TTC549 (cell line): Measurements from ENCODE around the gene ADGRD1.

Experiments
- FAIRE-seq: peaks from 2 replicates; lab custom pipeline; 2012; peaks lifted over from hg19 to GRCh38; lab: Jason Lieb, UNC

ADGRD1 gene

DNA sequence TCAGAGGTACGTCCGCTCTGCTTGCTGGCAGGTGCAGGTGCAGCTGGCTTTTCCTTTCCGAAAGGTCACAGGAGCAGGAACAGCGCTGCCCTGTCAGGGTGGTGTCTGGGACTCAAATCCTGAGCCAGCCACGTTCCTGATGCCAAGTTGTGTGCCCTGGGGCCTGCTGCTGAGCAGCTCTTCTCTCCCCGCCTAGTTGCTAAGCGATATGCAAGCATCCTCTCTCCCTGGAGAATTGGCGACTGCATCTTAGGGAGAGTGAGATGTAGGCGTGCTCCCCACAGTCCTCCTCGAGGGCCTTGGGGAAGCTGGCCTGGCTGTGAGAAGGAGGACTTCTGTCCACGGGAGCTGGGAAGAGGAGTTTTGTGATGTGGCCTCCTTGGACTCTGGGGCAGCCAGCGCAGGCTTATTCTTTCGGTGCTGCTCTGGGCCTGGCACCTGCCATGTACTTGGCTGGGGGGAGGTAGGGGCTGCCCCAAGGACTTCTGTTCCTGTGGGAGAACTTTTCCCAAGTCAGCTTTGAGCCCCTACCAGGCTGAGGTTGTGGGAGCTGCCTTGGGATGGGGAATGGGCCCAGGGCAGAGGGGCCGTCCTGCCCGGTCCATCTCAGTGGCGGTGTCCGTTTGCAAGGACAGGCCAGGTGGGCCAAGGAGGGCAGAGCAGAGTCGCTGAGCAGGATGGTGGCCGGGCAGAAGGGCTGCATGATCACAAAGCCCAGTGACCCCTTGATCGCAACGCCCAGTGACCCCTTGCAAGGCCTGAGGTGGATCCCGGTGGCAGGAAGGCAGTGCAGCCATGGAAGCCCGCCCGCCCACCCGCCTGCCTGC lies 183.5 kb downstream of the ADGRD1 start:
- no peak for FAIRE-seq

DNA sequence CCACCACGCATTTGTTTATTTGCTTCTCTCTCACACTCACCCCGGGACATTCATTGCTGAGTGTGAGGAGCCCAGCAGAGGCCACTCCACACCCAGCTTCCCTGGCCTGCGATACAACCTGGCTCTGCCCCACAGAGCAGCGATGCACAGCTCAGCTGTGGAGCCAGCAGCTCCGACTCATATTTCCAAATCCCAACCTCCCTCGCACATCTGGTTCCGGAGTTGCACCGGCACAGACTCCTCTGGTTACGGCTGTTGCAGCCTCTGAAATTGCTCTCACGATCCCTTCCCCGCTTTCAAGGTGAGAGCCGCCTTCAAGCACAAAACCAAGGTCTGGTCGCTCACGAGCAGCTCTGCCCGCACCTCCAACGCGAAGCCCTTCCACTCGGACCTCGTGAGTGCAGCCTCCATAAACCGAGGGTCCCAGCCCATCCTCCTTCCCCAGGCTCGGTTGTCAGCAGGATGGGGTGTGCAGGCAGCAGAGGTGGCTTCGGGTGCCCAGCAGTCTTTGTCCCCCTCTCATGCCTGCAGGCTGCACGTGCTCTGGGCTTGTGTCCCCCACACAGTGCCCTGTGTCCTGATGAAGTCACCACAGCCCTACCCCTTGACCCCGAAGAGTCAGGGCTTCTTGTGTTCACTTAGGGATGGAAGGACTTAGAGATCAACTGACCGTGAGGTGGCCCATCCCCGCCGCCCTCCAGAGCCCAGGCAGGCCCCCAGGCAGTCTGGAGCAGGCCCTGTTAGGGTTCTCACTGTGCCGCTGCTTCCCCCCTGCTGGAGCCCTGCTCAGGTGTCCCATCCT lies 184.3 kb downstream of the ADGRD1 start:
- no peak for FAIRE-seq

DNA sequence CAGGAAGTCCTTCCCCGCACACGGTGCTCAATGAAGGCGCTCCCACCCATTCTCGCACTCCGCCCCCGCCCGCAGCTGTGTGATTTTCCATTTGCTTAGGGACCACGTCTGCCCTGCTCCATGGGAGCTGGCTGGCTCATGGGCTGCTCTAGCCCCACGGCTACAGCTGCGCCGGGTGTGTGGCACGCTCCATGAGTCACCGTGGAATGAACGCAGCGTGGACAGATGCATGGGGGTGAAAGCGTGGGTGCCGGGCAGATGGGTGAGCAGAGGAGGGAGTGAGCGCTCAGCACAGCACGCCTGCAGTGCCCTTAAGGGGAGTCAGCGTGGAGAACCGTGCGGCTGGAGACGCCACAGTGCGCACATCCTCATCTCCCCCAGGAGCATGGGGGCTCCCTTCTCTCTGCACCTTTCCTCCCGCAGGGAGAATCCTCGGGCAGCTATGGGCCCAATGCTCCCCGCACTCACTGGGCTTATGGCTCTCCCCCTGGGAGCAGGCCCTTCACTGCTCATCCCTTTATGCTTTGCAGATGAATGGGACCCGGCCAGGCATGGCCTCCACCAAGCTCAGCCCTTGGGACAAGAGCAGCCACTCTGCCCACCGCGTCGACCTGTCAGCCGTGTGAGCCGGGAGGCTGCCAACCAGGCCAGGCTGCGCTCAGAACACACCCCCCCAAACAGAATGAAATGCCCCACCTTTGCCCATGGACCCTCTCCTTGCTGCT lies 185.1 kb downstream of the ADGRD1 start:
- no peak for FAIRE-seq

DNA sequence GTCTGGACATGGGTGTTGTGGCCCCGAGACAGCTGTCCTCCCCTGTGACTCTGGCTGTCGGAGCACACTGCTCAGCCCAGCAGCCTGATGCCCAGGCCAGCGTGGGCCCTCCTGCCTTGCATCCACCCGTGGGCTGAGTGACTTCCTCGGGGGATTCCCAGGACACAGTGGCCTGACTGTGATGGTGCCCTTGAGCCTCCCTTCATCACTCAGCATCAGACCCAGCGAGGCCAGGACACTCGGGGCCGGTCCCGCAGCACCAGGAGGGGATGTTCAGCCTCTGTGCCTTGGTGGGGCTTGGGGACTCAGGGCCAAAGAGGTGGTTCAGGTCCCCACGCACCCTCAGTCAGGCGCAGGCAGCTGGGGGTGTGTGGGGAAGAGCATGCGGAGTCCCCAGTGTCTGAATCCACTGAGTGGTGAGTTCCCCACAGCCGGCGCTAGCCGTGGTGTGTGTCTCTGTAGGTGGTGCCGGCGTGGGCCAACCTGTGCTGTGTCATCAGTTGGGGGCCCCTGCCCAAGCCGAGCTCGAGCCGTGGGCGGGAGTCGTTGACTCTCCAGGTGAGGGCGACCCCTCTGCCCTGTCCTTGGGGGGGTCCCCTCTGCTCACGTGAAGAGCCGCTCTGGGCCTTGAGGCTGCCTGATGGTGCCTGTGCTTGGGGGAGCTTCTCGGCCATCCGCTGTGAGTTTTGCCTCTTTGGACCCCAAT lies 185.8 kb downstream of the ADGRD1 start:
- FAIRE-seq = no peak

DNA sequence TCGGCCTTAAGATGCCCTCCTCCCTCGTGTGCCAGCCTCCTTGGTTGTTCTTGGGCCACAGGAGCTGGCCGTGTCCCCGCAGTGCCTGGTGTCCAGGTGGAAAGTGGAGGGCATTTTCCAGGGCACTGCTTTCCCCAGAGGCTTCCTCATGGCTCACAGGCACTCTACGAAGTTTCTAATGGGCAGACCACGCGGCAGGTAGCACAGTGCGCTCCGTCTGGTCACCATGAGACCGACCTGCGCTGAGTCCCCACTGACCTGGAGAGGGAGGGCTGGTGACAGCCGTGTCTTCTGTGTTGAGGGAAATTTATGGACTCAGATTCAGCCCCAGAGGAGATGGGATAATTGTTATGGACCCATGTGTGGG lies 186.3 kb downstream of the ADGRD1 start:
- FAIRE-seq = no peak

DNA sequence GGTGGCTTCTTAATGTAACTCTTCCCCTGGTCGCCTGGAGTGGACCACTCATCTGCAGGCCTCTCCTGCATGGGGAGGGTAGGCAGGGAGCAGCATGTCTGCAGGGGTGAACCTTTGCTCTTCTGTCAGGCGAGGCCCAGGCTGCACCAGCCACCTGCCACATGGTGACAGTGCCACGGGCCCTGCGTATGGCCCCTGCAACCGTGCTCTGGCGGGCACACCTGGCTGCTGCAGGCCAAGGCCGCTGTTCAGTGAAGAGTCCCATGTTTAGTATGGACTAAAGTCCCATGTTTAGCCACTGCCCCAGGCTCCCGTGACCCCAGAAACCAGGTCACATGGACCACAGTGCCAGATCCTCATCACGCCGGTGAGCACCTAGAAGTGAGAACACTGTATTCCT lies 187.0 kb downstream of the ADGRD1 start:
- no peak for FAIRE-seq

DNA sequence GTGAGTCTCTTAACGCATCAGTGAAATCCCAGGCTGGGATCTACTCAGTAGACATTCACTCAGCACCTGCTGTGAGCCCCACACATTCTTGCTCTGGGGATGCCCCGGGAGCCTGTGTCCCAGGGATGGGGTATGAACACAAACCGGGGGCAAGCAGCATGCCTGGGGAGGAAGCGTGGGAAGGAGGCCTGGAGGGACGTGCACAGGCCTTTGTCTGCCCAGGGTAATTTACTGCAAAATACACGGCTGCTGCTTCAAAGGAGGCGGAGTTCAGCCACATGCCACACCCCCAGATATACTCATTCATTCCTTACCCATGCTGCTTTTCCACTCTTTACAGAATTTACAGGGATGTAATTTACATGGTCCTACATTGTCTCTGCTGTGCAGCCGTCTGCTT lies 187.8 kb downstream of the ADGRD1 start:
- no peak for FAIRE-seq

DNA sequence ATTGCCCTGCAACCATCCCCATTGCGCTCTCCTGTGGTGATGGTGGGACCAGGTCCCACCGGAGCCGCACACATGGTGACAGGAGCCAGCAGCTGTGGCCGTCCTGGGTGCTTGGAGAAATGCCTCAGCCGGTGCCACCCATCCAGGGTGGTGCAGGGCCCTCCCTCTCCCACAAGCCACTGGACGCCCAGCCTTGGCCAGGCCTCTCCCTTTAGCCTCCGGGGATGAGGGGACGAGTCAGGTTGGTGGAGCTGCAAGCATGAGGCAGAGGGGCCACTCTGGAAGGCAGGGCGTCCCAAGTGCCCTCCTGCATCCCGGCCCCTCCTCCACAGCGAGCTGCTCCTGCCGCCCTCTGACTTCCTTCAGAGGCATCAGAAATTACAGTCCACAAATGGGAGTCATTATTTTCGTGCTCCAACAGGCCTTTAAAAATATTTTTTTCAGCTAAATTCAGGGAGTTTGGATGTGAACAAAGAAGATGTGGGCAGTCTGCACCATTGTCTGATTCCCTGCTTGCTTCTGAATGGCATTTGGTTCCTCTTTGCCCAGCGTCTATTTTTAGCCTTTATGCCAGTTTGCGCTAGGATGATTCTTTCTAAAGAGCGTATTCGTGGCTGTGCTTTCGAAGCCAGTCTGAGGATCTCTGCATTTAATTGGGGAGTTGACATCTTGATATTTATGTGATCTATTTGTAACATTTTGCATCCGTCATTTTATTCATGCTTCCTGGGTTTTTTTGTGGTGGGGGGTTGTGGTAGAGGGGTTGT lies 189.4 kb downstream of the ADGRD1 start:
- no peak for FAIRE-seq

DNA sequence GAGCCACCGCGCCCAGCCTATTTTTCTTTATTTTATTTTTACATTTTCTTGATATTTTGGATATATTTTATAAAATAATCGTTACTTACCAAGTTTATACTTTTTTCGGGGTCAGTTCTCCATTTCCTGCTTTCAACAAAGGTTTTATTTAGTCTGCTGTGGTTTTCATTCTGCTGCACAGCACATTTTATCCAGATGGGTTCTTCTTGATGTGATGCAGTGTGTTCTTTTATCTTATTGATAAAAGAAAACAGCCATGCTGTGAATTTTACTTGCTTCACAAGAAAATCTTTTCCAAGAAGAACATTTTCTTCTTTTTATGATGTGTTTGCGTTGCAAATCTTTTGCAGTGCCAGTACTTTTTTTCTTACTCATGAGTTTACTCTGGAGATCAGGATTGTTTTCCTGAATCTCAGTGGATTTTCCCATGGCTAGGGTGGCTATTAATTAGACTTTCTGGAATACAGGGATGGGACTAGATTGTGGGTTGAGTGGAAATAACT lies 192.5 kb downstream of the ADGRD1 start:
- FAIRE-seq = no peak

DNA sequence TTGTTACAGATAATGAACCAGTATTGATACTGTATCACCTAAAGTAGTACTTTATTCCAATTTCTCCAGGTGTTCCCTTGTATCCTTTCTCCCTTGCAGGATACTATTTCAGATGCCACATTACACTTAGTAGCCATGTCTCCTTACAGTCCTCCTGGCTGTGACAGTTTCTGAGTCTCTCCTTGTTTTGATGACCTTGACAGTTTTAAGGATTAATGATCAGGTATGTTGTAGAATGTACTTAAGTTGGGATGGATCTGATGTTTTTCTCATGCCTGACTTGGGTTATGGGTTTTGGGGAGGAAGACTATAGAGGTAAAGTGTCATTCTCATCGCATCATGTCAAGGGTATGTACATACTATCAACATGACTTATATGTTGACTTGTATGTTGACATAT lies 193.6 kb downstream of the ADGRD1 start:
- FAIRE-seq = no peak

DNA sequence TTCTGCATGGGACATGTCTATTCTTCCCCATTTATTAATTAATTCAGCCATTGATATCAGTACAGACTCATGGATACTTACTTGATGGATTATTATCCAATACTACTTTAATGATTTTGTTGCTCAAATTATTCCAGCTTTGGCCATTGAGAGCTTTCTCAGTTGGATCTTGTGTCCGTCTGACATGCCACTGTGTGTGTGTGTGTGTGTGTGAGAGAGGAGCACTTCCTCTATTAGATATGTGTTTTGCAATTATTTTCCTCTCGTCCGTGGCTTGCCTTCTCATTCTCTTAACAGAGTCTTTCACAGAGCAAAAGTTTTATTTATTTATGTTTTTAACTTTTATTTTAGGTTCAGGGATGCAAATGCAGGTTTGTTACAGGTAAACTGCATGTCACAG lies 194.2 kb downstream of the ADGRD1 start:
- no peak for FAIRE-seq

DNA sequence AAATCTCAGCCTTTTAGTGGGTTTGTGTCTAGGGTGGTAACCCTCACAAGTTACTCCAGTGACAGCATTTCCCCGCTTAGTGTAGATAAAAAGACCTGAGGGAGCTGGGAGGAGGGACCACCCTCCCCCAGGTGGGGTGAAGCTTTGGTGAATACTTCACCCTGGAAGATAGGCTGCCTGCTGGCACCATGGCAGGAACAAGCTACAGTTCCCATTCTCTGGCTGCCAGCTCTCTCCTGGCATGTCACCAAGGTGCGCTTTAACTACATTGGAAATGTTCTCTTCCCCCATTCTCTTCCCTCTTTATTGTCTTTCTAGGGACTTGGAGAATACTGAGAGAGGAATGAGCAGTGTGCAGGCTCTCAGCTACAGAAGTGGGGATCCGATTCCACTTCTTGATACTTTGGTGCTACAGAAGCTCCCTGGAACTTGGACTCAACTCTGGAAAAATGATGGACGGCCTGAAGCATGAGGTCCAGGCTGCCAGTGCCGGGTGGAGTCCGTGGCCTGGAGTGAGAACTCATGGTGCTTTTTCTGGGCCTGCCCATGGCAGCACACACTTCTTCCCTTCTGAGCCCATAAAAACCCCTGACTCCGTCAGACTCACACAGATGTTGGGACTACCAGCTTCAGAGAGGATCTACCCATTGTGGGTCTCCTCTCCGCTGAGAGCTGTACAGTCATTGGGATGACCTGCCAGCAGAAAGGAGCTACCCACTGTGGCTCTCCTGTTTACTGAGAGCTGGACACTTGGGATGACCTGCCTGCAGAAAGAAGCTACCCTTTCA lies 198.0 kb downstream of the ADGRD1 start:
- no peak for FAIRE-seq

DNA sequence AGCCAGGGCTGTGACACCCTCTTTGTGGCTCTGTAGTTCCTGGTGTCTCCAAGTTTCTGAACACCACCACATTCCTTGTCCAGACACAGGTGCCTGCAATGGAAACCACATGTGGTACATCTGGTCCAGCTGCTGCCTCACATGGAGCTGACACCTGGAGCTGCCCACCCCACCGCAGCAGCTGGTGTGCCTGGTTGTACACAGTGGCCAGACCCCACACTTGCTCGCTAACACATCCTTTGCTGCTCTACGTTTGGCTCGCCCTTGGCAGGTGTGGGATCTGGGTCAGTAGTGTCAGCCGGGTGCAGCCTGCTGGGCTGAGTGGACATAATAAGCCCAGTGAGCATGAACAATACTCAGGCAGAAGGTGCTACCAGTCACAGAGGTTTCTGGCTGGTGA lies 198.9 kb downstream of the ADGRD1 start:
- no peak for FAIRE-seq

DNA sequence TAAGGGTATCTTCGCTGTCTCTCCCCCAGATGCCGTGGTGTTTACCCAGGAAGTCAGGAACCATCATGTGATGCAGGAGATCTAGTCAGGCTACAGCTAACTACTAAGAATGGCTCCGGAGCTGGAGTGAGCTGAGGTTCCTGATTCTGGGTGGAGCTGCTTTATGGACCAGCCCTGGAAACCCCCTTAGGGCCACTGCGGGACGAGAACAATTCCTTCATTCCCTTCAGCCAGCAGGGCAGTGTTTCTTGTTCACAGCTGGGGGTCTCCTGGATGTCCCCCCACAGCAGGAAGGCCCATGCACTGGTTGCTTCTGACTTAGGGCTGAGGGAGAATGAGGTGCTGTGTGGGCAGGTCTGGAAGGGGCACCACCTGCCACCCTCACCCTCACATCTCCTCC lies 199.3 kb downstream of the ADGRD1 start:
- no peak for FAIRE-seq

DNA sequence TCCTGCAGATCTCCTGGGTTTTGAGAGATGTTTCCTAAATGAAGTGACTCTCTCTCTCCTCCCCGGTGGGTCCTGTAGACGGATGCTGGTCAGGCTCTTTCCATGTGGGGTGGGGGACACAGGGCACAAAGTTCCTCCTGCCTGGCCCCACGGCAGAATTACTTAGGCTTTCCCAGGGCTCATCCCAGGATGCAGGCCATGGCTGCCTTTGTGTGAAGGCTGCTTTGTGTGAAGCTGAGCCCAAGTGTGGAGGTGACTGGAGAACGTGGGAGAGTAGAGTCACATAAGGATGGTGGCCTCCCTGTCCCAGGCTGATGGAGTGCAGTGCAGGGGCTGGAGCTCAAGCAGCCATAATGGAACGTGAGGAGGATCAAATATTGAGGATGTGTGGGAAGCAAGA lies 200.2 kb downstream of the ADGRD1 start:
- no peak for FAIRE-seq

DNA sequence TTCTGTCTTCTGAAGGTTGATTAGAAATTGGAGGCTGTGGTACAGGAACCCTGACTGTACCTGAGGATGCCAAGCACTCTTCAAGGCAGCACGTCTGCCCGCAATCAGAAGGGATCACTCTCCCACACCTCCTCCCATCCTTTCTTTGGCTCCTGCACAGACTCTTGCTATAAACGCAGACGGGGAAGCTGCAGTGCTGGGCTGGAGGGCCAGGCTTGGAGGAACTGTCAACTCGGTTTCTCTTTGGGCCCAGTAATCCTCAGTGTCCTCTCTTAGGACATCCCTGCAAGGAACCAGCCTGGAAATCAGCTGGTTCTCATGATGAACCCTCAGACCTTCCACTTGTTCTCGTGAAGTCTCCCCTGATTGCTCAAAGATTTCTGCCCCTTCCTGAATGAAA lies 201.4 kb downstream of the ADGRD1 start:
- FAIRE-seq = no peak

DNA sequence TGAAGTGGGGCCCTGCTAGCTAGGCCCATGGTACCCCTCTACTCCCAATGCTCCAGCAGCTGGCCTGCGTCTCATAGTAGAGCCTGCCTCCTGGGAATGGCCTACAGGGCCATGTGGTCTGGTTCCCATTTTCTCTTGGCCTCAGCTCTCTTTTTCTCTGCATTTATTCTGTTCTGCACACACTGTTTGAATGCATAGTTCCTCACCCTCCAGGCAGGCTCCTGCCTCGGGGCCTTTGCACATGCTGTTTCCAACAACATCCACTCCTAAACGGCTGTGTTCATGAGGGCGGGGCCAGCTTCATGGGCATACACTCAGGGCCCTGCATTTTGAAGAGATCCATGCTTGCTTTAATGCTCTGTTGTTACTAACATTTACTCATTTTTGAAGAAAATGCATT lies 204.0 kb downstream of the ADGRD1 start:
- FAIRE-seq = no peak

DNA sequence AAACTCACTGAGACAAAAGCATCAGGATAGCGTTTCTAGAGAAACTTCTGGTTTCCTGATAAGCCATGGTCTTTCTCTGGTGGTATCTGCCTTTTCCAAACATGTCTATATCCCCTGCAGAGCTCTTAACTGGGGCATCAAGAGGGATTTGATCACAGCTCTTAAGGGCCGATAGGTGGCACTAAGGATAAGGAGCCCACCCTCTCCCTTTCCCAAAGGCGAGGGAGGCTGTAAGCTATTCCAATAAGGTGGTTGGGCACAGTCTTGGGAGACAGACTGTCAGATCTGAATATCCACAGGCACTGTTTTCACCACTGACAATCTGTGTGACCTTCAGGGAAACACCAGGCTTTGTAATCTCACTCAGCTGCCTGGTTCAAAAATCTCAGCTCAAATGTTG lies 206.0 kb downstream of the ADGRD1 start:
- FAIRE-seq = no peak

DNA sequence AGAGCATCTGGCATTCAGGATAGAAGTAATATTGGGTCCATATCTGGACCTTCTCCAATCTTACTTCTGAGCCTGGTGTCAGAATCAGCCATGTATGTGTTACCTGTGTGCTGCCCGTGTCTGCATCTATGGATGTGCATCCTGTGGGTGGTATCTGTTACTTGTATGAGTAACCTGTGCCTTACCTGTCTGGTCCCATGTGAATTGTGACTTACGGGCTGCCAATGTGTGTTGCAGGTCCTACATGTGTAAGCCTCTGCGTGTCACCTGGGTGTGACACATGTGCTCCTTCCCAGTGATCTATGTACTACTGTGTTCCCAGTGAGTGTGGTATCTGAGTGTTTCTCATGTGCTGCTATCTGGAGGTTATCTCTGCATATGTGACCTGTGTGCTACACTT lies 208.4 kb downstream of the ADGRD1 start:
- FAIRE-seq = no peak

DNA sequence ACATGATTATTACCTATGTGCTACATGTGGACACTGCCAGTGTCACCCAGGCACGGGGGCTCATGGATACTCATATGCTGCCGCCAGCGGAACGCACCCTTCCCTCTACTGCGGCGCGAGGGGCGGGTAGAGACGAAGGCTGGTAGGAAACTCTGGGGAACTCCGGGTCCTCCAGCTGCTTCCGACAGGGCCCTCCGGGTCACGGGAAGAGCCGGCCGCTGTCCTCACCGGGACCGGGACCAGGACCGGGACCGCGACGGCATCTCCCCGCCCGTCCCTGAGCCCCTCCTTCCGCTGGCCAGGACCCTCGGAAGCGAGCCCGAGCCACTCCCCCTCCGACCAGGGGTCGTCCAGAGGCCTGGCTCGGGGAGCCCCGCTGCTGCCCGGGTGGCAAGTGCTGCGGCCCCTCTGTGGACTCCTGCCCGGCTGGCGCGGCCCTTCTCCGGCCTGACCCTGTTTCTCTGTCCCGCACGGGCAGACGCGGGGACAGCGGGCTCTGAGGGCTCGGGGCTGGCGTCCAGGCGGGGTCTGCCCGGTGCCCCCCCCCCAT lies 209.6 kb downstream of the ADGRD1 start:
- FAIRE-seq = no peak
